ENCODE results near the gene COG3.

Gene COG3

GRCh38 chr13:45516757-45517156 is 52.0 kb downstream of the COG3 start:
- no peak overlapping the region for H3K4me3 Mint-ChIP-seq
- H3K27me3 Mint-ChIP-seq (ENCODE audit: low read depth, poor library complexity), result no peaks in the 10 kb centered on the region

GRCh38 chr13:45518525-45519245 is 53.9 kb downstream of the COG3 start:
- Mint-ChIP-seq H3K4me1 (peaks cover 8% of the 10 kb centered on the region), H3K36me3 (ENCODE audit: low read depth) (peaks cover 63% of the 10 kb centered on the region)
- TF ChIP-seq, protein P1, sequence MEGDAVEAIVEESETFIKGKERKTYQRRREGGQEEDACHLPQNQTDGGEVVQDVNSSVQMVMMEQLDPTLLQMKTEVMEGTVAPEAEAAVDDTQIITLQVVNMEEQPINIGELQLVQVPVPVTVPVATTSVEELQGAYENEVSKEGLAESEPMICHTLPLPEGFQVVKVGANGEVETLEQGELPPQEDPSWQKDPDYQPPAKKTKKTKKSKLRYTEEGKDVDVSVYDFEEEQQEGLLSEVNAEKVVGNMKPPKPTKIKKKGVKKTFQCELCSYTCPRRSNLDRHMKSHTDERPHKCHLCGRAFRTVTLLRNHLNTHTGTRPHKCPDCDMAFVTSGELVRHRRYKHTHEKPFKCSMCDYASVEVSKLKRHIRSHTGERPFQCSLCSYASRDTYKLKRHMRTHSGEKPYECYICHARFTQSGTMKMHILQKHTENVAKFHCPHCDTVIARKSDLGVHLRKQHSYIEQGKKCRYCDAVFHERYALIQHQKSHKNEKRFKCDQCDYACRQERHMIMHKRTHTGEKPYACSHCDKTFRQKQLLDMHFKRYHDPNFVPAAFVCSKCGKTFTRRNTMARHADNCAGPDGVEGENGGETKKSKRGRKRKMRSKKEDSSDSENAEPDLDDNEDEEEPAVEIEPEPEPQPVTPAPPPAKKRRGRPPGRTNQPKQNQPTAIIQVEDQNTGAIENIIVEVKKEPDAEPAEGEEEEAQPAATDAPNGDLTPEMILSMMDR (IDR thresholded peaks at IDR 0.05), result no peak

More at GRCh38 chr13:45516757-45517156, 52.0 kb downstream of the COG3 start:
- TF ChIP-seq, protein P1 (IDR thresholded peaks at IDR 0.05), result no peak
- Mint-ChIP-seq H3K36me3 (ENCODE audit: low read depth) (peaks cover 57% of the 10 kb centered on the region), H3K9me3 (no peaks in the 10 kb centered on the region), H3K27ac (no peak overlapping the region), H3K4me1 (peaks cover 8% of the 10 kb centered on the region)
- DNase-seq, result no peak

GRCh38 chr13:45519493-45519892 is 54.8 kb downstream of the COG3 start:
- peaks cover 68% of the 10 kb centered on the region for H3K36me3 Mint-ChIP-seq (ENCODE audit: low read depth)
- H3K4me1 Mint-ChIP-seq, result peaks cover 8% of the 10 kb centered on the region
- no peak overlapping the region for H3K4me3 Mint-ChIP-seq
- H3K27me3 Mint-ChIP-seq (ENCODE audit: low read depth, poor library complexity), result no peaks in the 10 kb centered on the region
- TF ChIP-seq, protein P1 (IDR thresholded peaks at IDR 0.05), result no peak
- H3K9me3 Mint-ChIP-seq, result no peaks in the 10 kb centered on the region
- no peak overlapping the region for H3K27ac Mint-ChIP-seq
- DNase-seq, result no peak

More at GRCh38 chr13:45518525-45519245, 53.9 kb downstream of the COG3 start:
- Mint-ChIP-seq H3K27me3 (ENCODE audit: low read depth, poor library complexity) (no peaks in the 10 kb centered on the region), H3K4me3 (no peak overlapping the region), H3K9me3 (no peaks in the 10 kb centered on the region), H3K27ac (peak overlapping the region; percentile 66)
- no peak for DNase-seq

- Mint-ChIP-seq H3K4me1 (peaks cover 8% of the 10 kb centered on the region), H3K9me3 (no peaks in the 10 kb centered on the region), H3K27me3 (ENCODE audit: low read depth, poor library complexity) (no peaks in the 10 kb centered on the region), H3K36me3 (ENCODE audit: low read depth) (peaks cover 70% of the 10 kb centered on the region), H3K27ac (no peak overlapping the region), H3K4me3 (no peak overlapping the region)
- TF ChIP-seq, protein P1 (IDR thresholded peaks at IDR 0.05), result no peak
- DNase-seq, result no peak
These were observed 56.6 kb downstream of the COG3 start for GRCh38 chr13:45521297-45521696.

DNA sequence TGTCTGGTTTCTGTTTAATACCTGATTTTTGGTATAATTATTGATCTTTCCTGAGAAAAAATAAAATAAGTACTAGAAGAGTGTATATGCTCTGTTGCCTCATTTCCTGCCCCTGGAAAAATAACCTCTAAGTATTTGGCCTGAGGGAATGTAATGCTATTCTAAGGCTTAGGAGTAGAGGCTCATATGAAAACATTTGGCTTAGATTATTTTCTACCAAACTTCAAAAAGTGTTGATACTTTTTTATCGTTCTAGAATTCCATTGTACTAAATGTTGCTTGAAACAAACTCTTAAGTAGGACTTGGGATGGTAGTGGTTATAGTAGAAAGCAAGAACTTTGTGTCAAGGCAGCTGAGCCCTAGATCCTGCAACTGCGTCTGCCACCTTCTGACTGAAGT is 57.8 kb downstream of the COG3 start:
- Mint-ChIP-seq H3K27ac (no peak overlapping the region), H3K27me3 (ENCODE audit: low read depth, poor library complexity) (peaks cover under 1% of the 10 kb centered on the region), H3K4me1 (peaks cover 17% of the 10 kb centered on the region), H3K9me3 (no peaks in the 10 kb centered on the region), H3K4me3 (no peak overlapping the region), H3K36me3 (ENCODE audit: low read depth) (peaks cover 64% of the 10 kb centered on the region)
- TF ChIP-seq, protein P1 (IDR thresholded peaks at IDR 0.05), result no peak
- no peak for DNase-seq
